Activated naive CD8-positive, alpha-beta T cell (primary cell): Measurements from ENCODE around the gene SRPK2.
"Not testable (repeated sequence)": the region's sequence is repeated elsewhere in the genome, so short reads cannot be mapped to it uniquely, and the experiment has no call there.

ENCODE experiments used
- H3K27ac Mint-ChIP-seq: one replicate; pipeline ENCODE4 v1.8.0; 2021; ENCODE audit warnings: mixed read lengths
- H3K27me3 Mint-ChIP-seq: one replicate; pipeline ENCODE4 v1.8.0; 2021; ENCODE audit warnings: mixed read lengths
- H3K36me3 Mint-ChIP-seq: one replicate; pipeline ENCODE4 v1.8.0; 2021; ENCODE audit warnings: mixed read lengths
- H3K4me1 Mint-ChIP-seq: one replicate; pipeline ENCODE4 v1.8.0; 2021; ENCODE audit warnings: low read depth, mixed read lengths
- H3K4me3 Mint-ChIP-seq: one replicate; pipeline ENCODE4 v1.8.0; 2021; ENCODE audit warnings: mild to moderate bottlenecking, mixed read lengths
- H3K9me3 Mint-ChIP-seq: one replicate; pipeline ENCODE4 v1.8.0; 2021; ENCODE audit warnings: low read depth, mixed read lengths

The SRPK2 gene

DNA sequence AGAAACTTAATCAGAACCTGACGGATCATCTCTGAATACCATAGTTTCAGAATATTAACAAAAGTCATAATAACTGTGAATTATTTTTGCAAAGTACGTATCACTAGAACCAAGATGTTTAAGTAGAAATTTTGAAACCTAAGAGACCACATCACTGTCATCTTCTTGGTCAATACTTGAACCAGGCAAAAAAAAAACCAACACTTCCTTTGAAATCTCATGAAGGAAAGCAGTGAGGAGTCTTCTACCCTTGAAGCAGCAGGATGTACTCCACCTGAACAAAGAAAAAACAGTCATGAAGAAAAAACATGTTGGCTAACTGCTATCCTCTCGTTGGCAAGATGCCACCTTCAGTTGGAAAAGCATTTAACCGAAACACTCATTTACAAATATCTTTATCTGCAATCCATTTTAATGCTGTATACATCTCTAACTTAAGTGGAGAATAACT, 82.4 kb downstream of the SRPK2 start:
- peak overlapping the region; percentile 72 for H3K27ac Mint-ChIP-seq
- no peaks in the 10 kb centered on the region for H3K9me3 Mint-ChIP-seq
- no peaks in the 10 kb centered on the region for H3K27me3 Mint-ChIP-seq
- peaks cover 2% of the 10 kb centered on the region for H3K36me3 Mint-ChIP-seq
- H3K4me3 Mint-ChIP-seq: peak overlapping the region; percentile 59
- H3K4me1 Mint-ChIP-seq: peaks cover 64% of the 10 kb centered on the region

DNA sequence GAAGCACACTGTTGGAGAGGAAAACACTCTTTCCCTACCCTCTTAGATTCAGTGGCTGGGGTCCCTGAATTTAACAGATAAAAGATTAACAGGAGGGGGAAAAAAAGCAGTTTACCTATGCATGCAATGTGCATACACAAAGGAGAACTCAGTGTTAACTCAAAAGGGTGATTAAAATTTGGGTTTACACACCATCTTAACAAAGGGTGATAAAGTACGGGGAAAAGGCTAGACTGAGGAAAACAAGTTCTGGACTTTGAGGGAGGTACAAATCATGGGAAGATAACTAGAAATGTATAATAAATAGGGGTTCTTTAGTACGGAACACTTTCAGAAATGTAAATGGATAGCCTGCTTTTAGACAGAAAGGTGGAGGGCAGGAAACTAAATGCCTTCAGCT, 83.1 kb downstream of the SRPK2 start:
- peaks cover 68% of the 10 kb centered on the region for H3K4me1 Mint-ChIP-seq
- peak overlapping the region; percentile 72 for H3K27ac Mint-ChIP-seq
- H3K4me3 Mint-ChIP-seq: no peak overlapping the region
- H3K9me3 Mint-ChIP-seq: no peaks in the 10 kb centered on the region
- H3K36me3 Mint-ChIP-seq: peaks cover 4% of the 10 kb centered on the region
- H3K27me3 Mint-ChIP-seq: no peaks in the 10 kb centered on the region

DNA sequence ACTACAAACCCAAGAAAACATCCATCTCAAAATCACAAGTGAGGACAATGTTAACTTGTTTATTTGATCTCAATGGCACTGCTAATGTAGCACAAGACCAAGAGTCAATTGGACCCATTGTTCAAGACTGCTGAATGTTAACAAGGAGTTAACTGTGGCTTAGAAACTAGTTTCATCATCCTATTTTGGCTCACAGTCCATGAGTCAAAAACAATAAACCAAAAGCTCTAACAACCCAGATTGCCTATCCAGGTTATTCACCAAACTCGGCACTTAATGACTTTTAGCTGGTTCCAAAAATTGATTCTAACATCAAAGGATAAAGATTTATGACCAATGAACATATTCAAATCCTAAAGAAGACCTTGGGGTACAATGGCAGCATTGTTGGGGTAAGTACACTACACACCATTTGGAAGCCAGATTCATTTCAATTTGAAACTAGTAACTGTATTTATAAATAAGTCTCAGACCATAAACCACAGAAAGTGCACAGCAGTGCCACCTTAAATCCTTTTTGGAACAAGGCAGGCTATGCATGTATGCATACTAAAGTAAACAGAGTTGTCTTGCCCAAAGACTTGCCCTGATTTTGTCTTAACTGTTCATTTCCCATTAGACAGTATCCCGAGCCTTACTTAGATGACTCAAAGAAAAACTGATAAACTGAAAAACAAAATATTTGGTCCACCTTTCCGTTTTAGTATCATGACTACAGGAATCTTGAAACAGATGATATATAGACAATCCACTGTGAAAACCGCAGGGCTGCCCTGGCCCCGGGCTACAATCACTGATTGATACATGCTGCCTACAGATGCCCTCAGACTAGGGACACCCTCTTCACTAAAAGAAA, 84.5 kb downstream of the SRPK2 start:
- no peak overlapping the region for H3K4me3 Mint-ChIP-seq
- peaks cover 67% of the 10 kb centered on the region for H3K4me1 Mint-ChIP-seq
- peaks cover 6% of the 10 kb centered on the region for H3K36me3 Mint-ChIP-seq
- peak overlapping the region; percentile 22 for H3K27ac Mint-ChIP-seq
- H3K9me3 Mint-ChIP-seq: no peaks in the 10 kb centered on the region
- no peaks in the 10 kb centered on the region for H3K27me3 Mint-ChIP-seq

DNA sequence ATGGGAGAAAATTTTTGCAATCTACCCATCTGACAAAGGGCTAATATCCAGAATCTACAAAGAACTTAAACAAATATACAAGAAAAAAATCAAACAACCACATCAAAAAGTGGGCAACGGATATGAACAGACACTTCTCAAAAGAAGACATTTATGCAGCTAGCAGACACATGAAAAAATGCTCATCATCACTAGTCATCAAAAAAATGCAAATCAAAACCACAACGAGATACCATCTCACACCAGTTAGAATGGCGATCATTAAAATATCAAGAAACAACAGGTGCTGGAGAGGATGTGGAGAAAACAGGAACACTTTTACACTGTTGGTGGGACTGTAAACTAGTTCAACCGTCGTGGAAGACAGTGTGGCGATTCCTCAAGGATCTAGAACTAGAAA, 88.1 kb downstream of the SRPK2 start:
- Mint-ChIP-seq H3K27ac (peak overlapping the region; percentile 82), H3K4me1 (peaks cover 59% of the 10 kb centered on the region), H3K4me3 (peak overlapping the region; percentile 48)
- not testable (repeated sequence) for H3K36me3 Mint-ChIP-seq, H3K27me3 Mint-ChIP-seq, H3K9me3 Mint-ChIP-seq

DNA sequence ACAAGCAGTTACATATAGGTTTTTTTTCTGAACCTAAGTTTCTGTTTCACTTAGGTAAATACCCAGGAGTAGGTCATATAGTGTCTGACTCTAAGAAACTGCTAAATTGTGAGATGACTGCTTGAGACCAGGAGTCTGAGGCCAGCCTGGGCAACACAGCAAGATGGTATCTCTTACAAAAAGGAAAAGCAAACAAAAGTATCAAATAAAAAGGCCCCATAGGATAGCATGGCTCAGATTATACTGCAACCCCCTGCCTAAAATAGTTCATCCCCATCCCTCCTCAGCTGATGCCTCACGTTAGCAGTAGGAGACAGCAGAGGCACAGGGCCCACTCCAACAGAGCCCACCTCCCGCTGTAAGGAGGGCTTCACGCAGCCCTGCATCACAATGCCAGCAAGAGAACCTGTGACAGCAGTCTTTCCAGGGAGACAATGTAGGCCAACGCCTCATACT, 90.3 kb downstream of the SRPK2 start:
- peaks cover 46% of the 10 kb centered on the region for H3K4me1 Mint-ChIP-seq
- H3K9me3 Mint-ChIP-seq: no peaks in the 10 kb centered on the region
- H3K36me3 Mint-ChIP-seq: peaks cover 8% of the 10 kb centered on the region
- H3K27ac Mint-ChIP-seq: peak overlapping the region; percentile 79
- no peaks in the 10 kb centered on the region for H3K27me3 Mint-ChIP-seq
- H3K4me3 Mint-ChIP-seq: peak overlapping the region; percentile 27

DNA sequence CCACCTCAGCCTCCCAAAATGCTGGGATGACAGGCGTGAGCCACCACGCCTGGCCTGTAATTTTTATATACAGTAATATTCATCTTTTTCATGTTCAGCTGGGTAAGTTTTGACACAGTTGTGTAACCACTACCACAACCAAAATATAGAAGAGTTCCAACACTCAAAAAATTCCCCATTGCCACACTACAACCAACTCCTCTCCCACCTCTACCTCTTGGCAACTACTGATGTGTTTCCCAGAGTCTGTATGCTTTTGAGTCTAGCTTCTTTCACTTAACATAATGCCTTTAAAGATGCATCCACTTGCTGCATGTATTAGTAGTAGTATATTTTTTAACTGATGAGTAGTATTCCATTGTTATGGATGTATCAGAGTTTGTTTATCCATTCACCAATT, 90.7 kb downstream of the SRPK2 start:
- Mint-ChIP-seq H3K27ac (peak overlapping the region; percentile 79), H3K27me3 (no peaks in the 10 kb centered on the region), H3K4me3 (peak overlapping the region; percentile 27), H3K36me3 (peaks cover 8% of the 10 kb centered on the region), H3K9me3 (no peaks in the 10 kb centered on the region), H3K4me1 (peaks cover 46% of the 10 kb centered on the region)

DNA sequence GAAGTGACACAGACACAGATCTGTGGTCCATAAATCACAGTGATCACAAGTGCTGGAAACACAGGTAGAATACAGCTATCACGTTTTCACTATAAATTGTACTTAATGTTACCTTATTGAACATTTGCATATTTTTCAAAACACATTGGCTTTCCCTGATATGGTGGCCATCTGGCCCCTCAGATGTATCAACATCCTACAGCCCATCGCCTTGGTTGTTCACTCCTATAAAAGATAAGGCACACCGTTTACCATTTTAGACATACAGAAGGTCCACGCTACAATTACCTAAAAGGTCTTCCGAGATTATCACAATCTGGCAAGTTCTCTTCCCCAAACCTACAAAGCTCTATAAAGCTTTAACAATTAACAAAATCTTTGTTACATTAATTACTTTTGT, 91.4 kb downstream of the SRPK2 start:
- peaks cover 8% of the 10 kb centered on the region for H3K36me3 Mint-ChIP-seq
- no peaks in the 10 kb centered on the region for H3K27me3 Mint-ChIP-seq
- H3K4me1 Mint-ChIP-seq: peaks cover 48% of the 10 kb centered on the region
- H3K9me3 Mint-ChIP-seq: no peaks in the 10 kb centered on the region
- H3K4me3 Mint-ChIP-seq: no peak overlapping the region
- no peak overlapping the region for H3K27ac Mint-ChIP-seq

DNA sequence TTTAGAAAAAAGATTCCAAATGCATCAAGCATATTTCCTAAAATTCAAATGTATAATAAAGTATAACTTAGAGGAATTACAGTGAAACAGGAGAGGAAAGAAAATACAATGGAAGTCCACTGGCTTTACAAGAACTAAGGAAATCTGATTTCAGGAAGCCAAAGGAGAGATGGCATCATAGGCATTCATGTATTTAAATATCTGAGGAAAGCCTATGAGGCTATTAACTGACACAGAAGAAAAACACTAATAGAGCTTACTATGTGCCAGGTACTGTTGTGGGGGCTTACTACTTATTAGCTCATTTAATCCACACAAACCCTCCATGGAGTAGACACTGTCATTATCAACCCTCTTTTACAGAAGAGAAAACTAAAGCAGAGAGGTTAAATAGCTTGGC, 92.2 kb downstream of the SRPK2 start:
- H3K36me3 Mint-ChIP-seq: peaks cover 6% of the 10 kb centered on the region
- no peak overlapping the region for H3K4me3 Mint-ChIP-seq
- H3K4me1 Mint-ChIP-seq: peaks cover 43% of the 10 kb centered on the region

DNA sequence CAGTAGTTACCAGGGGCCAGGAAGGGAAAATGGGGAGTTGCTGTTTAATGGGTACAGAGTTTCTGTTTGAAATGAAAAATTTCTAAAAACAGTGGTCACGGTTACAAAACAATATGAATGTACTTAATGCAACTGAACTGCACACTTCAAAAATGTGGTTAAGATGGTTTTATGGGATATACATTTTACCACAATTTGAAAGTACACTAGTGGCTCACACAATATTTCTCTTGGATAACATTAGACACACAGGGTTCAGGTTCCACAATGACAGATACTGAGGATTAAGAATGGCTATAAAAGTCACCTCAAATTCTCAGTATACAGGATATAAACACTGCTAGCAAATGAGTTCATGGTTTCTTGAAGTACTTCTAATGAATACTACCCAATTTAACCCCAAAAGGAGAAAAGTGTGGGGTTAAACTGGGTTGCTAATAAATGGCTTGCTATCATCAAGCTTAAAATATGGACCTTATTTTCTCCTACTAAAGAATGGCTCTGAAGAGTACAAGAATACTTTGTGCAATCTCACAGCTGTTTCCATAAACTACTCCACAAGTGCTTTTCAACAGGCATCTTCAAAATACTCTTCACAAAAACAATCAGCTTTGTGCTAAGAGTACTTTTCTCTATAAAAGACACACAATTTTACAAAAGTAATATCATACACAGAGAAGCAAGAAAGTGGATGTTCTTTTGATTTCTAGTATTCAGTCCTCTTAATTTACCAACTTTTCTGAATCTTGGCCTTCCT, 92.9 kb downstream of the SRPK2 start:
- Mint-ChIP-seq H3K27ac (peak overlapping the region; percentile 16), H3K4me3 (no peak overlapping the region)

More for the DNA sequence above, 92.2 kb downstream of the SRPK2 start:
- Mint-ChIP-seq H3K9me3 (no peaks in the 10 kb centered on the region), H3K27ac (no peak overlapping the region), H3K27me3 (no peaks in the 10 kb centered on the region)

DNA sequence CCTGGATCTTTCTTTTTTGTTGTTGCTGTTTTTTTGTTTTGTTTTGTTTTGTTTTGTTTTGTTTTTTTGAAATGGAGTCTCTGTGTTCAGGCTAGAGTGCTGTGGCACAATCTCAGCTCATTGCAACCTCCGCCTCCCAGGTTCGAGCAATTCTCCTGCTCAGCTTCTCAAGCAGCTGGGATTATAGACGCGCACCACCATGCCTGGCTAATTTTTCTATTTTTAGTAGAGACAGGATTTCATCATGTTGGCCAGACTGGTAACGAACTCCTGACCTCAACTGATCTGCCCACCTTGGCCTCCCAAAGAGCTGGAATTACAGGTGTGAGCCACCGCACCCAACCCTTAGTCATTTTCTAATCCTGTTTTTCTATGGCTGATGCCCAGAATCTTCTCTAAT, 94.2 kb downstream of the SRPK2 start:
- H3K4me3 Mint-ChIP-seq, H3K27me3 Mint-ChIP-seq, H3K36me3 Mint-ChIP-seq, H3K9me3 Mint-ChIP-seq, H3K27ac Mint-ChIP-seq: not testable (repeated sequence)
- H3K4me1 Mint-ChIP-seq: peaks cover 39% of the 10 kb centered on the region

More for the DNA sequence above, 92.9 kb downstream of the SRPK2 start:
- H3K4me1 Mint-ChIP-seq: peaks cover 41% of the 10 kb centered on the region
- H3K9me3 Mint-ChIP-seq: no peaks in the 10 kb centered on the region
- no peaks in the 10 kb centered on the region for H3K27me3 Mint-ChIP-seq
- peaks cover 5% of the 10 kb centered on the region for H3K36me3 Mint-ChIP-seq

DNA sequence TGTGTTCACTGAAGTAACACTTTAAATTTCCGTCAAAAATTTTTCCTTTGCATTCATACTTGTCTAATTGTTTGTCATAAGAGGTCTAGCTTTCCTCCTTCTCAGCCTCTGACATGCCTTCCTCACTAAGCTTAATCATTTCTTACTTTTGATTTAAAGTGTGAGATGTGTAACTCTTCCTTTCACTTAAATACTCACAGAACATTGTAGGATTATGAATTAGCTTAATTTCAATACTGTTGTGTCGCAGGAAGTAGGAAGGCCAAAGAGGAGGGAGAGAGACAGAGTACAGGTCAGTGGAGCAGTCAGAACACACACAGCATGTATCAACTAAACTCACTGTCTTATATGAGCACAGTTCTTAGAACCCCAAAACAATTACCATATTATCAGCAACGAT, 99.0 kb downstream of the SRPK2 start:
- Mint-ChIP-seq H3K4me1 (peaks cover 24% of the 10 kb centered on the region), H3K9me3 (no peaks in the 10 kb centered on the region), H3K27me3 (no peaks in the 10 kb centered on the region), H3K27ac (peak overlapping the region; percentile 42), H3K36me3 (peaks cover 6% of the 10 kb centered on the region), H3K4me3 (no peak overlapping the region)

DNA sequence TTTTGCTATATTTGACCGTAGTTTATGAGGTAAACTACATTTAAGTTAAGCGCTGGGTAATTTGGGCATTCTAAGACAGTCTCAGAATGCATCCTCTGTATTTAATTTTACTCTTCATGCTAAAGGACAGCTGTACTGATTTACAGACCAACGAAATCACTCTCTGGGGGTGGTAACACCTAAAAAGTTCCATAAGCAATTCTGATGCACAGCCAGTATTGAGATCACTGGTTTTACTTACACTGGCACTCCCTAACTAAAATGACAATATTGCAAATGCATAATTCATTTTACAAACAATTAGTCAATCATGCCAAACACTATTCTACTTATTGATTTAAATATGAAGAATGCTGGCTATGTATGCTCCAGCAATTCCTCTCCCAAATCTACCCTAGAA, 102.3 kb downstream of the SRPK2 start:
- H3K4me1 Mint-ChIP-seq: peaks cover 40% of the 10 kb centered on the region
- no peak overlapping the region for H3K4me3 Mint-ChIP-seq
- H3K36me3 Mint-ChIP-seq: peaks cover 8% of the 10 kb centered on the region
- H3K27me3 Mint-ChIP-seq: no peaks in the 10 kb centered on the region
- H3K27ac Mint-ChIP-seq: no peak overlapping the region
- no peaks in the 10 kb centered on the region for H3K9me3 Mint-ChIP-seq

DNA sequence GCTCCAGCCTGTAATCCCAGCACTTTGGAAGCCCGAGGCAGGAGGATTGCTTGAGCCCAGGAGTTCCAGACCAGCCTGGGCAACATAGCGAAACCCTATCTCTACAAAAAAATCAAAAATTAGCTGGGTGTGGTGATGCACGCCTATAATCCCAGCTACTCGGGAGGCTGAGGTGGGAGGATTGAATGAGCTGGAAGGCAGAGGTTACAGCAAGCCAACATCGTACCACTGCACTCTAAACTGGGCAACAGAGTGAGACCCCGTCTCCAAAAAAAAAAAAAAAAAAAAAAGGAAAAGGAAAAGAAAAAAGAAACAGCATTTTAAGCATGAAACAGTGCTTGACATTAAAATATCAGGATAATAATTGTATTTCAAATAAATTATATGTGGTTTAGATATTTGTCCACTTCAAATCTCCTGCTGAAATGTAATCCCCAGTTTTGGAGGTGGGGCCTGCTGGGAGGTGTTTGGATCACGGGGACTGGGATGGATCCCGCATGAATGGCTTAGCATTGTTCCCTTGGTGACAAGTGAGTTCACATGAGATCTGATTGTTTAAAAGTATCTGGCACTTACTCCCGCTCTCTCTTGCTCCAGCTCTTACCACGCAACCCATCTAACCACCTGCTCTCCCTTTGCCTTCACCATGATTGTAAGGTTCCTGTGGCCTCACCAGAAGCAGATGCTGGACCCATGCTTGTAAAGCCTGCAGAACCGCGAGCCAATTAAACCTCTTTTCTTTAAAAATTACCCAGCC, 103.4 kb downstream of the SRPK2 start:
- H3K36me3 Mint-ChIP-seq: peaks cover 8% of the 10 kb centered on the region

DNA sequence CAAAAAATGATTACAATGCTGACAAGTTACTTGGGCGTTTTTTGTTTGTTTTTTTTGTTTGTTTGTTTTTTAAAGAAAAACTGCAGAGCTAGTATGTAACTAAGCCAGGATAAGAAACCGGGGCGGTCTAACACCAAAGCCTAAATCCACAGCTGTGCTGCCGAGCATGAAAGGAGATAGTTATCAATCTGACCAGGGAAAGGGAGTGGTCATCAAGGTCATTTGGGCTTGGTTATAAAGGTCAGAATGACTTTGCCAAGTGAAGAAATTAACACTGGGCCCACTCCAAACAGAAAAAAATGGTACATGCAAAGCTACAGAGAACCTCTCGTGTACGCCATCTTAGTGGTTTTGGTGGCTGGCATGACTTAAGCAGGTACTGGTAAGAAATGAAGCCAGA, 104.7 kb downstream of the SRPK2 start:
- Mint-ChIP-seq H3K27me3 (no peaks in the 10 kb centered on the region), H3K4me1 (peaks cover 36% of the 10 kb centered on the region), H3K36me3 (peaks cover 2% of the 10 kb centered on the region), H3K27ac (no peak overlapping the region), H3K4me3 (no peak overlapping the region), H3K9me3 (no peaks in the 10 kb centered on the region)

More for the DNA sequence above, 103.4 kb downstream of the SRPK2 start:
- Mint-ChIP-seq H3K9me3 (no peaks in the 10 kb centered on the region), H3K4me1 (peaks cover 40% of the 10 kb centered on the region), H3K27me3 (no peaks in the 10 kb centered on the region), H3K27ac (no peak overlapping the region), H3K4me3 (no peak overlapping the region)

DNA sequence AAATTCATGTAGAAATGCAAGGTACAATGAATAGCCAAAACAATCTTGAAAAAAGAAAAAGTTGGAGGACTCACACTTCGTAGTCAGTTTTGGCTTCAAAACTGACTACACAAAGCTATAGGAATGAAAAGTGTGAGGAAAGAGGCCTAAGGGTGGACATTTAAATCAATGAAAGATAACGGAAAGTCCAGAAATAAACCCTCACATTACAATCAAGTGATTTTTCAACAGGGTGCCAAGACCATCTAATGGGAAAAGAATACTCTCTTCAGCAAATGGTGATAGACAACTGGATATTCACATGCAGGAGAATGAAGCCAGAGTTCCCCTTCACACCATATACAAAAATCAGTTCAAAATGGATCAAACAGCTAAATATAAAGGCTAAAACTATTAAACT, 106.8 kb downstream of the SRPK2 start:
- H3K9me3 Mint-ChIP-seq: no peaks in the 10 kb centered on the region
- no peak overlapping the region for H3K27ac Mint-ChIP-seq
- H3K36me3 Mint-ChIP-seq: peaks cover 2% of the 10 kb centered on the region

More for the DNA sequence above, 106.8 kb downstream of the SRPK2 start:
- H3K27me3 Mint-ChIP-seq: no peaks in the 10 kb centered on the region
- no peak overlapping the region for H3K4me3 Mint-ChIP-seq
- peaks cover 32% of the 10 kb centered on the region for H3K4me1 Mint-ChIP-seq
